Measurements from ENCODE around the gene SMIM9. TPM values are rescaled to one million over a fixed set of nuclear protein-coding genes. Genes with fewer than 3 reads are reported as not detected.

The SMIM9 gene
- total and polyA plus RNA-seq, 9 of the 15 experiments (the other 6 are each of a cell fraction or from before 2014, with no cell fraction given), result 0.08 TPM; not detected in 8

DNA sequence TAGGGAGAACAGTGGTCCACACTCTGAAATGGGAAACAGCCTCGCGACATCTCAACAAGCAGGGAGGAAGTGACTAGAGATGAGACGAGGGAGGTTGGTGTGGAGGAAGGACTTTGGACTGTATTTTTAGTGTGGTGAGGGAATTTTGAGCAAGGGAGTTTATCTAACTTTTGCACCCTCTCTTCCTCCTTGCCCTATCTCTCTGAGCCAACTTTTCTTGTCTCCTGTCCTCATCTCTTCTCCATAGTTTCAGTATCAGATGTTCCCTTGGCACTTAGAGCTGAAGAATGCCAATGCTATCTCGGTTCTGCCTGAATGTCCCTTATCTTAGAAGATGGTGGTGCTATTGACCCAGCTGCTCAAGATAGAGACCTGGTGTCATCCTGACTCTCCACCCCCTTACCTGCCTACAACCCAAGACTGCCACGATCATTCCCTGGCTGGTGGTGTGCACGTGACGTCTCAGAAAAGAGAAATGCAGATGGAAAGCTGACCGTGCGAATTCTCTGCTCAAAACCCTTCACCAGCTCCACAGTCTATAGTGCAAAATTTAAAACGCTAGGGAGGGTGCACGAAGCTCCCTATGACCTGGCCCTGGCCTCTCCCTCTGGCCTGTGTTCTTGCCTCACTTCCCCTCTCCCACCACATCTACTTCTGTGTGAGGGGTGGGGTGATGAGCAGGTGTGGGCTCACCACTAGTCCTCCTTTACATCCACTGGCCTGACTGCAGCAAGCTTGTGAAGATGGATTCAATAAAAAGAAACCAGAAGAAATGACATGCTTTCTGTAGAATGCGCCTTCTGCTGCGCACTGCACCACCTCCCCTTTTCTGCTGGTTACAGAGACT, 50.1 kb downstream of the SMIM9 start (continued):
- TF ChIP-seq CXXC5 (CRISPR knock-in tag; IDR thresholded peaks at IDR 0.05) (0 out of 2 replicates have a peak, but pooled peaks have one; percentile 18), ZNF639 (CRISPR knock-in tag; conservative IDR thresholded peaks at IDR 0.05 in 1 of 2, IDR thresholded peaks at IDR 0.05 in 1 of 2) (0 out of 4 replicates have a peak, but pooled peaks of 1 of the 2 experiments have one; percentile 71), SPI1 (IDR thresholded peaks at IDR 0.05; ENCODE audit: borderline replicate concordance, low read depth, low read length) (peak; percentile 89), RERE (CRISPR knock-in tag; IDR thresholded peaks at IDR 0.05; ENCODE audit: borderline replicate concordance) (no peak), SMARCC2 (IDR thresholded peaks at IDR 0.05; ENCODE audit: low read depth) (no peak), CTCFL (IDR thresholded peaks at IDR 0.05; ENCODE audit: borderline replicate concordance, insufficient read depth, low read depth, low read length, poor library complexity, severe bottlenecking) (no peak), ZSCAN29 (IDR thresholded peaks at IDR 0.05) (no peak), FOS (IDR thresholded peaks at IDR 0.05; ENCODE audit: extremely low read depth, insufficient read length) (no peak), ZNF217 (CRISPR knock-in tag; IDR thresholded peaks at IDR 0.05) (no peak), FUS (optimal IDR thresholded peaks at IDR 0.05; ENCODE audit: low read depth, low read length) (no peak), SRSF1 (IDR thresholded peaks at IDR 0.05; ENCODE audit: low read depth, low read length) (no peak)
- TF ChIP-seq, protein P1, sequence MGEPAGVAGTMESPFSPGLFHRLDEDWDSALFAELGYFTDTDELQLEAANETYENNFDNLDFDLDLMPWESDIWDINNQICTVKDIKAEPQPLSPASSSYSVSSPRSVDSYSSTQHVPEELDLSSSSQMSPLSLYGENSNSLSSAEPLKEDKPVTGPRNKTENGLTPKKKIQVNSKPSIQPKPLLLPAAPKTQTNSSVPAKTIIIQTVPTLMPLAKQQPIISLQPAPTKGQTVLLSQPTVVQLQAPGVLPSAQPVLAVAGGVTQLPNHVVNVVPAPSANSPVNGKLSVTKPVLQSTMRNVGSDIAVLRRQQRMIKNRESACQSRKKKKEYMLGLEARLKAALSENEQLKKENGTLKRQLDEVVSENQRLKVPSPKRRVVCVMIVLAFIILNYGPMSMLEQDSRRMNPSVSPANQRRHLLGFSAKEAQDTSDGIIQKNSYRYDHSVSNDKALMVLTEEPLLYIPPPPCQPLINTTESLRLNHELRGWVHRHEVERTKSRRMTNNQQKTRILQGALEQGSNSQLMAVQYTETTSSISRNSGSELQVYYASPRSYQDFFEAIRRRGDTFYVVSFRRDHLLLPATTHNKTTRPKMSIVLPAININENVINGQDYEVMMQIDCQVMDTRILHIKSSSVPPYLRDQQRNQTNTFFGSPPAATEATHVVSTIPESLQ (CRISPR knock-in tag; IDR thresholded peaks at IDR 0.05), result no peak
- TF ChIP-seq, protein P2, sequence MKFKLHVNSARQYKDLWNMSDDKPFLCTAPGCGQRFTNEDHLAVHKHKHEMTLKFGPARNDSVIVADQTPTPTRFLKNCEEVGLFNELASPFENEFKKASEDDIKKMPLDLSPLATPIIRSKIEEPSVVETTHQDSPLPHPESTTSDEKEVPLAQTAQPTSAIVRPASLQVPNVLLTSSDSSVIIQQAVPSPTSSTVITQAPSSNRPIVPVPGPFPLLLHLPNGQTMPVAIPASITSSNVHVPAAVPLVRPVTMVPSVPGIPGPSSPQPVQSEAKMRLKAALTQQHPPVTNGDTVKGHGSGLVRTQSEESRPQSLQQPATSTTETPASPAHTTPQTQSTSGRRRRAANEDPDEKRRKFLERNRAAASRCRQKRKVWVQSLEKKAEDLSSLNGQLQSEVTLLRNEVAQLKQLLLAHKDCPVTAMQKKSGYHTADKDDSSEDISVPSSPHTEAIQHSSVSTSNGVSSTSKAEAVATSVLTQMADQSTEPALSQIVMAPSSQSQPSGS (CRISPR knock-in tag; IDR thresholded peaks at IDR 0.05), result no peak

All from K562 (cell line).